Gastrocnemius medialis (tissue), 4 donors: ENCODE data around the gene POLR2C.

Source experiments
- CTCF ChIP-seq, 5 experiments: fragments of 450-650 bp in 3 of 5; fragments of 200-600 bp in 2 of 5; sonication (generic) in 2 of 5; IDR thresholded peaks in 4 of 5; conservative IDR thresholded peaks in 1 of 5; 1 replicate in 4 of 5; 2 replicates in 1 of 5; pipeline ENCODE4 v1.5.1; 2016 to 2019; ENCODE audit warnings: antibody characterized with exemption in 5 of 5, mild to moderate bottlenecking in 3 of 5, moderate library complexity in 3 of 5
- POLR2A ChIP-seq, 2 donors: fragments of 450-650 bp; IDR thresholded peaks; one replicate each; pipeline ENCODE4 v1.6.1; 2017; ENCODE audit warnings: antibody characterized with exemption in 2 of 2, mild to moderate bottlenecking in 2 of 2, moderate library complexity in 2 of 2

GRCh38 chr16:57516176-57516725 lies 53.8 kb downstream of the POLR2C start:
- TF ChIP-seq CTCF (IDR thresholded peaks at IDR 0.05 in 4 of 5, conservative IDR thresholded peaks at IDR 0.05 in 1 of 5) = no peak
- no peak for TF ChIP-seq POLR2A (IDR thresholded peaks at IDR 0.05)
